HepG2 (cell line): ENCODE measurements around the gene TRPV5. TPM values are rescaled to one million over a fixed set of nuclear protein-coding genes. Genes with fewer than 3 reads are reported as not detected.

ENCODE experiments used
- ATAC-seq: fragments of 200-7000 bp; cut with Tn5 transposase; 3 replicates; pipeline ENCODE4 v1.9.1; 2020; ENCODE audit warnings: mild to moderate bottlenecking, moderate library complexity
- BruUV-seq: library from RNA; stranded (reverse); fragments of 400-500 nt; replicated peaks from 2 replicates; lab custom pipeline; 2021; lab: Mats Ljungman, UMichigan
- CTCF ChIA-PET: fragments of 300-600 bp; formaldehyde crosslinking; extraction: SDS; loops from one replicate; lab custom pipeline; 2021; ENCODE audit warnings: low total read pairs, inconsistent platforms, low intra/inter-chr PET ratio; lab: Yijun Ruan, JAX
- POLR2A ChIA-PET: fragments of 350-600 bp; sonication (Branson Sonifier 250); formaldehyde crosslinking; loops from one replicate; lab custom pipeline; 2020; ENCODE audit warnings: antibody characterized with exemption, inconsistent platforms; lab: Yijun Ruan, JAX
- DNase-seq: peaks from one replicate; pipeline ENCODE4 v3.0.0-alpha.2; 2015; ENCODE audit warnings: low spot score
- FAIRE-seq: peaks from 3 replicates; lab custom pipeline; 2011; peaks lifted over from hg19 to GRCh38; lab: Jason Lieb, UNC
- H2AFZ ChIP-seq: one replicate; pipeline ENCODE4 v1.6.1; 2011; ENCODE audit warnings: low read length, inconsistent platforms
- H3K27ac ChIP-seq: fragments of 300-600 bp; 3 replicates; pipeline ENCODE4 v1.8.0; 2011; ENCODE audit warnings: mixed run types, mild to moderate bottlenecking, mixed read lengths, low read length, inconsistent platforms; ENCODE audit not compliant: insufficient read depth; ENCODE audit errors: extremely low read length
- H3K27me3 ChIP-seq, 2 experiments: fragments of 200-600 bp in 1 of 2; 2 replicates in 1 of 2; 3 replicates in 1 of 2; pipeline versions ENCODE4 v1.6.0 to v1.8.0; 2011; ENCODE audit warnings: low read length in 2 of 2, mild to moderate bottlenecking in 2 of 2, moderate library complexity in 2 of 2, inconsistent platforms in 1 of 2; ENCODE audit not compliant: insufficient read depth in 2 of 2, control insufficient read depth in 1 of 2
- H3K36me3 ChIP-seq, 2 experiments: fragments of 200-600 bp in 1 of 2; replicated peaks in 1 of 2; 2 replicates in 1 of 2; 3 replicates in 1 of 2; pipeline versions ENCODE4 v1.5.1 to v1.8.0; 2011; ENCODE audit warnings: low read length in 2 of 2, inconsistent platforms in 1 of 2; ENCODE audit not compliant: insufficient read depth in 2 of 2, control insufficient read depth in 1 of 2
- H3K4me1 ChIP-seq: 2 replicates; pipeline ENCODE4 v1.5.1; 2012; ENCODE audit warnings: low read length, inconsistent platforms; ENCODE audit not compliant: insufficient read depth
- H3K4me2 ChIP-seq: 2 replicates; pipeline ENCODE4 v1.6.0; 2011; ENCODE audit warnings: low read depth, low read length, inconsistent platforms
- H3K4me3 ChIP-seq, 3 experiments: fragments of 200-600 bp in 1 of 3; sonication (generic), shearing (Covaris generic) in 1 of 3; replicated peaks in 1 of 3; 2 replicates each; pipeline ENCODE4 v1.5.1; 2011 to 2016; ENCODE audit warnings: low read length in 3 of 3, inconsistent platforms in 2 of 3, low read depth in 2 of 3, mild to moderate bottlenecking in 2 of 3, control low read depth in 1 of 3, mixed read lengths in 1 of 3; ENCODE audit not compliant: insufficient read depth in 1 of 3
- H3K79me2 ChIP-seq: one replicate; pipeline ENCODE4 v1.6.1; 2011; ENCODE audit warnings: low read length, inconsistent platforms; ENCODE audit not compliant: insufficient read depth
- H3K9ac ChIP-seq: 2 replicates; pipeline ENCODE4 v1.6.0; 2011; ENCODE audit warnings: mild to moderate bottlenecking, low read depth, low read length, inconsistent platforms; ENCODE audit not compliant: insufficient read depth
- H3K9me3 ChIP-seq: 2 replicates; pipeline ENCODE4 v1.5.1; 2012; ENCODE audit warnings: mild to moderate bottlenecking, low read length
- H4K20me1 ChIP-seq: 2 replicates; pipeline ENCODE4 v1.6.0; 2011; ENCODE audit warnings: inconsistent platforms, mild to moderate bottlenecking, low read length, moderate library complexity; ENCODE audit not compliant: insufficient read depth
- BRCA1 ChIP-seq: sonication (generic); formaldehyde crosslinking; IDR thresholded peaks from 2 replicates; pipeline ENCODE4 v1.4.0; 2020; ENCODE audit warnings: missing genetic modification reagents
- CCAR2 ChIP-seq: fragments of 200-400 bp; formaldehyde crosslinking; optimal IDR thresholded peaks from 2 replicates; pipeline ENCODE3; 2018; ENCODE audit warnings: low read depth, mild to moderate bottlenecking, low read length, moderate library complexity
- ESRRA ChIP-seq: sonication (generic); formaldehyde crosslinking; IDR thresholded peaks from 2 replicates; pipeline ENCODE4 v1.5.1; 2020; ENCODE audit warnings: mild to moderate bottlenecking, low read depth, missing genetic modification reagents
- HCFC1 ChIP-seq: fragments of 150-350 bp; IDR thresholded peaks from 2 replicates; pipeline ENCODE4 v1.6.1; 2014; ENCODE audit warnings: low read depth, low read length
- ISL2 ChIP-seq: sonication (generic); formaldehyde crosslinking; IDR thresholded peaks from 2 replicates; pipeline ENCODE4 v1.5.0; 2020; ENCODE audit warnings: missing genetic modification reagents
- PAF1 ChIP-seq: IDR thresholded peaks from 2 replicates; pipeline ENCODE4 v1.6.1; 2016; ENCODE audit warnings: missing genetic modification reagents, missing compliant biosample characterization
- RFXANK ChIP-seq: IDR thresholded peaks from 2 replicates; pipeline ENCODE4 v1.6.1; 2016
- XRCC5 ChIP-seq: fragments of 200-400 bp; formaldehyde crosslinking; optimal IDR thresholded peaks from 2 replicates; pipeline ENCODE3; 2017; ENCODE audit warnings: mild to moderate bottlenecking, low read length
- ZNF205 ChIP-seq: IDR thresholded peaks from 2 replicates; pipeline ENCODE4 v1.6.1; 2018; ENCODE audit warnings: missing biosample characterization, missing genetic modification reagents
- ZNF274 ChIP-seq: sonication (generic); formaldehyde crosslinking; IDR thresholded peaks from 2 replicates; pipeline ENCODE4 v1.5.1; 2020; ENCODE audit warnings: mild to moderate bottlenecking, missing genetic modification reagents
- ZNF782 ChIP-seq: sonication (generic); formaldehyde crosslinking; IDR thresholded peaks from 2 replicates; pipeline ENCODE4 v1.4.0; 2020; ENCODE audit warnings: missing genetic modification reagents, mild to moderate bottlenecking, borderline replicate concordance
- WGBS: methylation state at CpG from one replicate; pipeline ENCODE4 v1.1.6; 2017; ENCODE audit warnings: low lambda C conversion rate; 5-methylcytosine and 5-hydroxymethylcytosine counted together
- in situ Hi-C: cut with HindIII; loops from 2 replicates; pipeline ENCODE4 v1.10.0; 2017; ENCODE audit warnings: low pct_unique_long_range_greater_than_20kb; ENCODE audit not compliant: extremely low pct_ligation_motif_present
- intact Hi-C: fragments of 100-400 bp; cut with micrococcal nuclease; formaldehyde crosslinking; loops from one replicate; pipeline ENCODE4 v1.10.0; 2022; ENCODE audit not compliant: unreplicated experiment
- polyA plus RNA-seq, 8 experiments: library from polyadenylated mRNA; depleted of rRNA in 3 of 8; stranded (reverse) in 7 of 8; unstranded in 1 of 8; fragments of >200 nt; fragmentation: Illumina TruSeq in 4 of 8; extraction: Trizol in 4 of 8; gene quantifications; 2 replicates each; pipeline versions ENCODE4 v1.2.1 to v1.2.3, GENCODE V29; 2011 to 2016; ENCODE audit warnings: low read depth in 4 of 8, missing spikeins in 1 of 8, mixed read lengths in 1 of 8; ENCODE audit not compliant: insufficient read depth in 1 of 8
- total RNA-seq, 5 experiments: library from RNA; depleted of rRNA; stranded (reverse); fragments of >200 nt; fragmentation: Illumina TruSeq; extraction: Trizol; gene quantifications; 2 replicates each; pipeline ENCODE4 v1.2.3, GENCODE V29; 2016; ENCODE audit warnings: low read depth in 1 of 5
- TF ChIP-seq, protein P1 (sequence below): sonication (generic); formaldehyde crosslinking; IDR thresholded peaks from 2 replicates; pipeline ENCODE4 v1.5.1; 2020; ENCODE audit warnings: missing genetic modification reagents, mild to moderate bottlenecking, borderline replicate concordance
- TF ChIP-seq, protein P2 (sequence below): sonication (generic); formaldehyde crosslinking; IDR thresholded peaks from 2 replicates; pipeline ENCODE4 v1.5.0; 2020; ENCODE audit warnings: missing genetic modification reagents, mild to moderate bottlenecking, borderline replicate concordance
- TF ChIP-seq, protein P3 (sequence below): sonication (generic); formaldehyde crosslinking; IDR thresholded peaks from 2 replicates; pipeline ENCODE4 v1.5.1; 2020; ENCODE audit warnings: mild to moderate bottlenecking, missing genetic modification reagents, moderate library complexity

TRPV5 gene
- total and polyA plus RNA-seq, 2 of the 13 experiments (the other 11 are each of a cell fraction or from before 2014, with no cell fraction given) = not detected

DNA sequence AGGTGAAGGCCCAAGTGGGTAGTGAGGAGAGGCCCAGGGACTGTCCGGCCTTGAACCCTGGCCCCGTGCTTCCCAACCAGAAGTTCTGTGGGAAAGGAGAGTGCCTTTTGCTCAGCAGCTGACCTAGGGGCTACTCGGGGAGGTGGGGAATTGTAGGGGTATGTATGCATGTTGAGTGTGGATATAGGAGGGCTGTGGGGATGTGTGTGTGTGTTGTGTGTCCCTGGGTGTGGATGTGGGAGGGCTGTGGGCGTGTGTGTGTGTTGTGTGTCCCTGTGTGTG is 66.5 kb downstream of the TRPV5 start:
- no peak for ATAC-seq
- intact Hi-C loops = loop anchor here (2.0 kb wide), 1 partner anchor 234 kb away; no protein-coding TSS in a partner anchor
- DNase-seq = no peak
- CTCF ChIA-PET = interaction anchor here (1.3 kb wide), 1 partner anchor 13 kb away, joined by 18 read pairs; the partner anchor contains the start of gene EPHB6
- Histone ChIP-seq H3K27ac (no peak overlapping the region), H3K9me3 (no peaks in the 10 kb centered on the region), H3K36me3 (no peaks in the 10 kb centered on the region), H3K27me3 (peaks cover 8 to 48% of the 10 kb centered on the region in 2 experiments; a peak in 4 of 5 replicates), H3K4me2 (no peak overlapping the region), H2AFZ (no peak overlapping the region), H3K79me2 (no peaks in the 10 kb centered on the region), H3K4me3 (no peak overlapping the region), H3K4me1 (no peaks in the 10 kb centered on the region), H3K9ac (no peak overlapping the region), H4K20me1 (no peaks in the 10 kb centered on the region)
- in situ Hi-C loops = no loop called here
- POLR2A ChIA-PET = no interaction called here
- no peak for FAIRE-seq
- WGBS = 6% methylated on average over 4 of the region's 4 CpGs
- TF ChIP-seq ZNF782 (CRISPR knock-in tag) (no peak), ISL2 (CRISPR knock-in tag) (no peak), BRCA1 (CRISPR knock-in tag) (no peak), XRCC5 (no peak), ZNF205 (CRISPR knock-in tag) (no peak), ESRRA (CRISPR knock-in tag) (no peak), CCAR2 (no peak), RFXANK (CRISPR knock-in tag) (no peak), HCFC1 (no peak), ZNF274 (CRISPR knock-in tag) (no peak), PAF1 (CRISPR knock-in tag) (no peak)
- TF ChIP-seq, protein P1, sequence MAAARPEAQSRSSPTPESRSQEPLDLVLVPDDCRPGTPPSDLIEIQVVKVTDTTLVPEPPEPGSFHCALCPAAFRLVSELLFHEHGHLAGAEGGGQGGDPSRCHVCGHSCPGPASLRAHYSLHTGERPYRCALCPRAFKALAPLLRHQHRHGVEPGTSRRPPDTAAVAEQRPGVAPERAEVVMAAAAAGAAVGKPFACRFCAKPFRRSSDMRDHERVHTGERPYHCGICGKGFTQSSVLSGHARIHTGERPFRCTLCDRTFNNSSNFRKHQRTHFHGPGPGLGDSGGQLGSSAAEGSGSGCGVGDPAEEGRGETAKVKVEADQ (CRISPR knock-in tag) = no peak
- TF ChIP-seq, protein P2, sequence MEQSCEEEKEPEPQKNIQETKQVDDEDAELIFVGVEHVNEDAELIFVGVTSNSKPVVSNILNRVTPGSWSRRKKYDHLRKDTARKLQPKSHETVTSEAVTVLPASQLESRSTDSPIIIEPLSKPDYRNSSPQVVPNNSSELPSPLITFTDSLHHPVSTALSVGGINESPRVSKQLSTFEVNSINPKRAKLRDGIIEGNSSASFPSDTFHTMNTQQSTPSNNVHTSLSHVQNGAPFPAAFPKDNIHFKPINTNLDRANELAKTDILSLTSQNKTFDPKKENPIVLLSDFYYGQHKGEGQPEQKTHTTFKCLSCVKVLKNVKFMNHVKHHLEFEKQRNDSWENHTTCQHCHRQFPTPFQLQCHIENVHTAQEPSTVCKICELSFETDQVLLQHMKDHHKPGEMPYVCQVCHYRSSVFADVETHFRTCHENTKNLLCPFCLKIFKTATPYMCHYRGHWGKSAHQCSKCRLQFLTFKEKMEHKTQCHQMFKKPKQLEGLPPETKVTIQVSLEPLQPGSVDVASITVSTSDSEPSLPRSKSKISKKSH = no peak
- TF ChIP-seq, protein P3, sequence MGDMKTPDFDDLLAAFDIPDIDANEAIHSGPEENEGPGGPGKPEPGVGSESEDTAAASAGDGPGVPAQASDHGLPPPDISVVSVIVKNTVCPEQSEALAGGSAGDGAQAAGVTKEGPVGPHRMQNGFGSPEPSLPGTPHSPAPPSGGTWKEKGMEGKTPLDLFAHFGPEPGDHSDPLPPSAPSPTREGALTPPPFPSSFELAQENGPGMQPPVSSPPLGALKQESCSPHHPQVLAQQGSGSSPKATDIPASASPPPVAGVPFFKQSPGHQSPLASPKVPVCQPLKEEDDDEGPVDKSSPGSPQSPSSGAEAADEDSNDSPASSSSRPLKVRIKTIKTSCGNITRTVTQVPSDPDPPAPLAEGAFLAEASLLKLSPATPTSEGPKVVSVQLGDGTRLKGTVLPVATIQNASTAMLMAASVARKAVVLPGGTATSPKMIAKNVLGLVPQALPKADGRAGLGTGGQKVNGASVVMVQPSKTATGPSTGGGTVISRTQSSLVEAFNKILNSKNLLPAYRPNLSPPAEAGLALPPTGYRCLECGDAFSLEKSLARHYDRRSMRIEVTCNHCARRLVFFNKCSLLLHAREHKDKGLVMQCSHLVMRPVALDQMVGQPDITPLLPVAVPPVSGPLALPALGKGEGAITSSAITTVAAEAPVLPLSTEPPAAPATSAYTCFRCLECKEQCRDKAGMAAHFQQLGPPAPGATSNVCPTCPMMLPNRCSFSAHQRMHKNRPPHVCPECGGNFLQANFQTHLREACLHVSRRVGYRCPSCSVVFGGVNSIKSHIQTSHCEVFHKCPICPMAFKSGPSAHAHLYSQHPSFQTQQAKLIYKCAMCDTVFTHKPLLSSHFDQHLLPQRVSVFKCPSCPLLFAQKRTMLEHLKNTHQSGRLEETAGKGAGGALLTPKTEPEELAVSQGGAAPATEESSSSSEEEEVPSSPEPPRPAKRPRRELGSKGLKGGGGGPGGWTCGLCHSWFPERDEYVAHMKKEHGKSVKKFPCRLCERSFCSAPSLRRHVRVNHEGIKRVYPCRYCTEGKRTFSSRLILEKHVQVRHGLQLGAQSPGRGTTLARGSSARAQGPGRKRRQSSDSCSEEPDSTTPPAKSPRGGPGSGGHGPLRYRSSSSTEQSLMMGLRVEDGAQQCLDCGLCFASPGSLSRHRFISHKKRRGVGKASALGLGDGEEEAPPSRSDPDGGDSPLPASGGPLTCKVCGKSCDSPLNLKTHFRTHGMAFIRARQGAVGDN (CRISPR knock-in tag) = no peak
- no TSS peak for BruUV-seq
